AG04450 (cell line): ENCODE data around the gene NFATC2. TPM values are rescaled to one million over a fixed set of nuclear protein-coding genes. Genes with fewer than 3 reads are reported as not detected.

Experiments used
- CTCF ChIA-PET: fragments of 300-600, 350-600 bp; formaldehyde crosslinking; extraction: SDS; loops from one replicate; lab custom pipeline; 2022; ENCODE audit warnings: antibody characterized with exemption, inconsistent platforms; lab: Charles Lee
- POLR2A ChIA-PET: fragments of 350-600 bp; formaldehyde crosslinking; extraction: SDS; loops from one replicate; lab custom pipeline; 2021; ENCODE audit warnings: antibody characterized with exemption, inconsistent platforms; lab: Yijun Ruan, JAX
- DNase-seq: peaks from one replicate; pipeline ENCODE4 v3.0.0-alpha.2; 2011; ENCODE audit warnings: low read depth, low spot score
- H3K27ac ChIP-seq: one replicate; pipeline ENCODE4 v1.5.1; 2012; ENCODE audit warnings: low read depth, low read length, control low read depth
- H3K27me3 ChIP-seq: one replicate; pipeline ENCODE4 v1.6.0; 2012; ENCODE audit warnings: low read length; ENCODE audit not compliant: control insufficient read depth, insufficient read depth
- H3K4me3 ChIP-seq: 2 replicates; pipeline ENCODE4 v1.5.1; 2011; ENCODE audit warnings: mild to moderate bottlenecking, low read depth, low read length, control low read depth
- H3K9me3 ChIP-seq: 2 replicates; pipeline ENCODE4 v1.5.1; 2012; ENCODE audit warnings: low read length; ENCODE audit not compliant: control insufficient read depth, insufficient read depth
- polyA plus RNA-seq: library from polyadenylated mRNA; depleted of rRNA; stranded (reverse); fragments of >200 nt; gene quantifications from 2 replicates; pipeline ENCODE4 v1.2.3, GENCODE V29; 2011
- TF ChIP-seq, protein P1 (sequence below): IDR thresholded peaks from 2 replicates; pipeline ENCODE4 v1.5.1; 2011; ENCODE audit warnings: low read depth, low read length, control low read depth, inconsistent platforms

The NFATC2 gene
- polyA plus RNA-seq, 1 experiment, result 0.07 TPM

DNA sequence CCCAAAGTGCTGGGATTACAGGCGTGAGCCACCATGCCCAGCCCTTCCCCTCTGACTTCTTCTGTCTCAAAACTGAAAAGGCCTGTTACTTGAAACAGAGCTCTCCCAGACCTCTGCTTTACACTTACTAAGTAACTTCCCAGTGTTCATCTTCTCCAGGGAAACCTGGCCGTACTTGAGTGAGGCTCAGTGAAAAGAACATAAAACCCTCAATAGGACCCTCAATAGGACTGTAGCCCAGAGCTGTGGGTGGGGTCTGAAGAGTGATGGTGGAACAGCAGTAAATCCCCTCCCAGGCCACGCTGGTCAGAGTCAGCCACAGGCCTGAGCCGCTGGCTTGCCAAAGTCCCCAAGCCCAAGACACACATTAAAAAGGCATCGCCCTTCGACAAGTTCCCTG lies 145.4 kb downstream of the NFATC2 start:
- TF ChIP-seq, protein P1, sequence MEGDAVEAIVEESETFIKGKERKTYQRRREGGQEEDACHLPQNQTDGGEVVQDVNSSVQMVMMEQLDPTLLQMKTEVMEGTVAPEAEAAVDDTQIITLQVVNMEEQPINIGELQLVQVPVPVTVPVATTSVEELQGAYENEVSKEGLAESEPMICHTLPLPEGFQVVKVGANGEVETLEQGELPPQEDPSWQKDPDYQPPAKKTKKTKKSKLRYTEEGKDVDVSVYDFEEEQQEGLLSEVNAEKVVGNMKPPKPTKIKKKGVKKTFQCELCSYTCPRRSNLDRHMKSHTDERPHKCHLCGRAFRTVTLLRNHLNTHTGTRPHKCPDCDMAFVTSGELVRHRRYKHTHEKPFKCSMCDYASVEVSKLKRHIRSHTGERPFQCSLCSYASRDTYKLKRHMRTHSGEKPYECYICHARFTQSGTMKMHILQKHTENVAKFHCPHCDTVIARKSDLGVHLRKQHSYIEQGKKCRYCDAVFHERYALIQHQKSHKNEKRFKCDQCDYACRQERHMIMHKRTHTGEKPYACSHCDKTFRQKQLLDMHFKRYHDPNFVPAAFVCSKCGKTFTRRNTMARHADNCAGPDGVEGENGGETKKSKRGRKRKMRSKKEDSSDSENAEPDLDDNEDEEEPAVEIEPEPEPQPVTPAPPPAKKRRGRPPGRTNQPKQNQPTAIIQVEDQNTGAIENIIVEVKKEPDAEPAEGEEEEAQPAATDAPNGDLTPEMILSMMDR, result no peak
- CTCF ChIA-PET, result no interaction called here
- Histone ChIP-seq H3K27me3 (no peaks in the 10 kb centered on the region), H3K4me3 (no peak overlapping the region), H3K9me3 (no peaks in the 10 kb centered on the region), H3K27ac (no peak overlapping the region)
- DNase-seq, result no peak
- POLR2A ChIA-PET, result no interaction called here

DNA sequence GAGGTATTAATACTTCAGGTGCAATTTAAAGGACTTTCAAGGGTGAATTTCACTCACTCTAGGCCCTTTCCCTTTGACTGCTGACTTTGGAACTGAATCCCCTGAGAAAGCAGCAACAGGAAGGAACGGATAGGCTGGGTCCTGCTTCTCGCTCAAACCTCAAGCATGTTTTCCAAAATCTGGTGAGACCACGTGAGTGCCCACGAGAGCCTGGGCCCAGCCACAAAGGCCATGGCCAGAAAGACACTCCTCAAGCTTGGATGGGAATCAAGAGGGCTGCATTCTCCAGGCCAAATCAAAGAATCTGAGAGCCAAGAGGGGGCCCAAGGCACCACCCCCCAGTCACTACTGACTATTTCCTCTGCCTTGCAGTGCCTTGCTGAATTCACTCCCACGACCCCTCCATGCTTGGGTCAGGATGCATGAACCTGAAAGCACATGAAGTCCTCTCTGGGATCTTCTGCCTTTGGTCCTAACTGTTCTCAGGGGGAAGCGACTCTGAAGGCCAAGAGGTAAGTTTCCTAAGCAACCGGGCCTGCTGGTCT lies 146.1 kb downstream of the NFATC2 start:
- POLR2A ChIA-PET, result interaction anchor here (0.6 kb wide), 2 partner anchors 14 to 159 kb away, joined by 3 read pairs; no protein-coding TSS in a partner anchor
- Histone ChIP-seq H3K27ac (no peak overlapping the region), H3K27me3 (no peaks in the 10 kb centered on the region), H3K4me3 (no peak overlapping the region), H3K9me3 (no peaks in the 10 kb centered on the region)
- TF ChIP-seq, protein P1, result no peak
- no peak for DNase-seq
- CTCF ChIA-PET, result interaction anchor here (0.9 kb wide), 1 partner anchor 408 kb away, joined by 4 read pairs; no protein-coding TSS in a partner anchor

DNA sequence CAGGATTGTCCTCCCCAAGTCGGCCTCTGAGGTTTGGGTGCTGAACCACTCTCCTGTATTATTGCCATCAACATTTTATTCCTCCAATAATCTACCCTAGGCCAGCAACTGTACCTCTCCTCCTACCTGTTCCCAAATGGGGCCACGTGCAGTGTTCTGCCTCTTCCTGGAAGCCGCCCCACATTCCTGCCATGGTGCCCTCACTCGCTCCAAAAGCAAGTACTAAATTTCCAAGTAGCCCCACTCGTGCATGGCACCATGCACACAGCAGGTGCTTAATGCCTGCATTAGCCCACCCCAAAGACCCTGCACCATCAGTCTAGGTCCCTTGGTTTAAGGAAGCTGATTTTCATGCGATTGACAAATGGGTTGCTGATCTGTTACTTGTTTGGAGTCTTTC lies 147.8 kb downstream of the NFATC2 start:
- Histone ChIP-seq H3K9me3 (no peaks in the 10 kb centered on the region), H3K4me3 (no peak overlapping the region), H3K27me3 (no peaks in the 10 kb centered on the region), H3K27ac (no peak overlapping the region)
- DNase-seq, result no peak
- ChIA-PET POLR2A (no interaction called here), CTCF (no interaction called here)
- TF ChIP-seq, protein P1, result no peak

DNA sequence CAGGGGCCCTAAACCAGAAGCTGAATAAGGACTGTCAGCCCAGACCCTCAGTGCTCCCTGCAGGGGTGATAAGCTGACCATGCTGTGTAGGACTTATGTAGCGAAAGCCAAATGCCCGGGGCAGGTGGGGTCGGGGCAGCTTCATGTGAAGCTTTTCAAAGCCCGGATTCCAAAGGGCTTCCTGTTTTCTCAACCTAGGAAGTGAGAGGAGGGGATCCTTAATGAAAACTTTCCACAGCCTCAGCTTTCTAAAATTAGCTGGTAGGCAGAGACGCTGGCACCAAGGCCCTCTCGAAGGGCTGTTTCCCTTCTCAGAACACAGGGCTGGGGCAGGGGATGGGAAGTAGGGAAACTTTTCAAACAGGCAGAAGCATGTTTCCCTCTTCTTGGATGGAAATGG lies 148.9 kb downstream of the NFATC2 start:
- CTCF ChIA-PET, result interaction anchor here (1.1 to 2.7 kb wide), 3 partner anchors 21 to 412 kb away, joined by 4 to 13 read pairs (median 5); no protein-coding TSS in a partner anchor
- DNase-seq, result no peak
- H3K27me3 ChIP-seq, result no peaks in the 10 kb centered on the region
- no peak overlapping the region for H3K4me3 ChIP-seq
- H3K9me3 ChIP-seq, result no peaks in the 10 kb centered on the region
- POLR2A ChIA-PET, result no interaction called here
- H3K27ac ChIP-seq, result no peak overlapping the region
- TF ChIP-seq, protein P1, result no peak

DNA sequence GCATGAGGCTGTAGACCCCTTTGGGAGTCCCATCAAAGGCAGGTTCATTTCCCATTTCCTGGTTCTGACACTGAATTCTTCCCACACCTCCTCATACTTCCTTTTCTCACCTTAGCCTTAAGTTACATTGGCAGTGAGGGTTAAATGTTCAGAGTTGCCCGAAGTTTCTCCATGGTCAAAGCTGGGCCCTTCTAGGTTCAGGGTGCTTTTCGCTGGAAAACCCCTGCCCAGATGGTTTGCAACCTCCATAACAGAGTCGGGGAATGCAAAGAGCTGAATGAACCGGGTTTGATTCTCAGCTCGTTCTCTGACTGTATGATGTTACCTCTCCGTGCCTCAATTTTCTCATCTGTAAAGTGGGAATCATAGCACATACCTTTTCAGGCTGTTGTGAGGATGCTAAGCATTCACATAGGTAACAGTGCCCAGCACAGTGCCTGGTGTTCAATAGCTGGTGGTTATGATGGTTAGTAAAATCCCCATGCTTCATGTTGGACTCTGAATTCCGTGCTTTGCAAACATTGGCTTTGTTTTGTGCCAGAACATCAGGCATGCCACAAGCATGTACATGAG lies 149.8 kb downstream of the NFATC2 start:
- ChIA-PET CTCF (interaction anchor here (1.1 to 2.7 kb wide), 4 partner anchors 20 to 412 kb away, joined by 3 to 13 read pairs (median 4); no protein-coding TSS in a partner anchor), POLR2A (no interaction called here)
- no peak for DNase-seq
- TF ChIP-seq, protein P1, result no peak
- H3K27ac ChIP-seq, result no peak overlapping the region
- H3K4me3 ChIP-seq, result no peak overlapping the region
- H3K9me3 ChIP-seq, result no peaks in the 10 kb centered on the region
- H3K27me3 ChIP-seq, result no peaks in the 10 kb centered on the region
